B cell (primary cell): ENCODE results near the gene PCTP. TPM values are rescaled to one million over a fixed set of nuclear protein-coding genes. Genes with fewer than 3 reads are reported as not detected.

Source experiments
- ATAC-seq: fragments of 200-7000 bp; cut with Tn5 transposase; one replicate; pipeline ENCODE4 v1.10.0; 2021; ENCODE audit warnings: low read depth, mild to moderate bottlenecking, moderate number of reproducible peaks, moderate library complexity
- CTCF ChIA-PET: fragments of 350-600 bp; sonication (Branson Sonifier 250); formaldehyde crosslinking; loops from one replicate; lab custom pipeline; 2021; ENCODE audit warnings: antibody characterized with exemption, inconsistent platforms; lab: Charles Lee
- POLR2A ChIA-PET: fragments of 350-600 bp; sonication (Branson Sonifier 250); formaldehyde crosslinking; loops from one replicate; lab custom pipeline; 2021; ENCODE audit warnings: antibody characterized with exemption; lab: Charles Lee
- DNase-seq: peaks from one replicate; pipeline ENCODE4 v3.0.0; 2013
- H2AFZ ChIP-seq: 2 replicates; pipeline ENCODE4 v1.6.1; 2012; ENCODE audit warnings: mild to moderate bottlenecking, low read depth, low read length; ENCODE audit not compliant: insufficient read depth, poor library complexity, severe bottlenecking
- H3K27ac ChIP-seq, 2 donors: 1 replicate in 1 of 2; 2 replicates in 1 of 2; pipeline ENCODE4 v1.5.1; 2012 to 2013; ENCODE audit warnings: low read length in 2 of 2, mild to moderate bottlenecking in 2 of 2, moderate library complexity in 1 of 2
- H3K27me3 ChIP-seq, 4 experiments: fragments of 200-600 bp in 1 of 4; sonication (generic) in 1 of 4; replicated peaks in 1 of 4; 1 replicate in 2 of 4; 2 replicates in 2 of 4; pipeline versions ENCODE4 v1.6.1 to v1.7.0; 2013 to 2016; ENCODE audit warnings: low read length in 3 of 4, mild to moderate bottlenecking in 2 of 4, mixed read lengths in 1 of 4, moderate library complexity in 1 of 4; ENCODE audit not compliant: insufficient read depth in 4 of 4, control insufficient read depth in 3 of 4; ENCODE audit errors: control extremely low read depth in 1 of 4
- H3K36me3 ChIP-seq, 2 experiments: replicated peaks in 1 of 2; 1 replicate in 1 of 2; 2 replicates in 1 of 2; pipeline versions ENCODE4 v1.6.1 to v1.7.1; 2013; ENCODE audit warnings: low read length in 1 of 2; ENCODE audit not compliant: insufficient read depth in 2 of 2, control insufficient read depth in 1 of 2; ENCODE audit errors: control extremely low read depth in 1 of 2, extremely low read depth in 1 of 2
- H3K4me1 ChIP-seq, 2 donors: fragments of 200-600 bp in 1 of 2; sonication (generic) in 1 of 2; 1 replicate in 1 of 2; 2 replicates in 1 of 2; pipeline versions ENCODE4 v1.5.1 to v1.6.1; 2013 to 2017; ENCODE audit warnings: low read length in 2 of 2; ENCODE audit not compliant: control insufficient read depth in 2 of 2, insufficient read depth in 2 of 2
- H3K4me2 ChIP-seq: replicated peaks from 2 replicates; pipeline ENCODE3; 2012; ENCODE audit warnings: mild to moderate bottlenecking, low read depth, low read length; ENCODE audit not compliant: poor library complexity, severe bottlenecking
- H3K4me3 ChIP-seq, 5 experiments: fragments of 200-600 bp in 1 of 5; sonication (generic) in 1 of 5; 1 replicate in 3 of 5; 2 replicates in 2 of 5; pipeline versions ENCODE4 v1.5.1 to v1.7.0; 2011 to 2016; ENCODE audit warnings: low read length in 4 of 5, mild to moderate bottlenecking in 4 of 5, low read depth in 2 of 5, control low read depth in 1 of 5, moderate library complexity in 1 of 5; ENCODE audit not compliant: insufficient read depth in 1 of 5; ENCODE audit errors: control extremely low read depth in 1 of 5, extremely low read depth in 1 of 5
- H3K79me2 ChIP-seq: fragments of 200-600 bp; sonication (generic); one replicate; pipeline ENCODE4 v1.6.0; 2016; ENCODE audit warnings: low read length; ENCODE audit not compliant: control insufficient read depth, insufficient read depth
- H3K9ac ChIP-seq: fragments of 200-600 bp; sonication (generic); 2 replicates; pipeline ENCODE4 v1.6.1; 2017; ENCODE audit warnings: mild to moderate bottlenecking, low read length, moderate library complexity
- H3K9me3 ChIP-seq, 3 donors: one replicate each; pipeline versions ENCODE4 v1.6.1 to v1.7.1; 2013; ENCODE audit warnings: low read length in 2 of 3; ENCODE audit not compliant: control insufficient read depth in 2 of 3, insufficient read depth in 1 of 3; ENCODE audit errors: control extremely low read depth in 1 of 3
- H4K20me1 ChIP-seq: 2 replicates; pipeline ENCODE4 v1.6.0; 2012; ENCODE audit warnings: mild to moderate bottlenecking, low read length; ENCODE audit not compliant: insufficient read depth, control insufficient read depth, poor library complexity, severe bottlenecking
- H3K27ac Mint-ChIP-seq: one replicate; pipeline ENCODE4 v1.8.0; 2021; ENCODE audit warnings: mixed read lengths
- H3K27me3 Mint-ChIP-seq: one replicate; pipeline ENCODE4 v1.8.0; 2021; ENCODE audit warnings: mixed read lengths
- H3K4me1 Mint-ChIP-seq: one replicate; pipeline ENCODE4 v1.8.0; 2021; ENCODE audit warnings: mixed read lengths
- H3K4me3 Mint-ChIP-seq: one replicate; pipeline ENCODE4 v1.8.0; 2021; ENCODE audit warnings: mixed read lengths
- H3K9me3 Mint-ChIP-seq: one replicate; pipeline ENCODE4 v1.8.0; 2022; ENCODE audit warnings: mixed read lengths; ENCODE audit not compliant: insufficient read depth
- CTCF ChIP-seq: fragments of 200-600 bp; IDR thresholded peaks from one replicate; pipeline ENCODE4 v1.8.0; 2022; ENCODE audit warnings: antibody characterized with exemption, mild to moderate bottlenecking
- EZH2 ChIP-seq: IDR thresholded peaks from 2 replicates; pipeline ENCODE4 v1.6.1; 2012; ENCODE audit warnings: borderline replicate concordance, low read depth, mild to moderate bottlenecking, moderate library complexity, low read length; ENCODE audit not compliant: insufficient read depth, poor library complexity, severe bottlenecking
- WGBS: methylation state at CpG from one replicate; pipeline ENCODE4 v1.1.5; 2013; ENCODE audit warnings: missing lambda C conversion rate; ENCODE audit not compliant: insufficient coverage; 5-methylcytosine and 5-hydroxymethylcytosine counted together
- intact Hi-C: fragments of 100-400 bp; cut with micrococcal nuclease; formaldehyde crosslinking; loops from one replicate; pipeline ENCODE4 v1.10.0; 2022
- polyA plus RNA-seq: library from polyadenylated mRNA; depleted of rRNA; stranded (reverse); fragments of >200 nt; gene quantifications from 2 replicates; pipeline ENCODE4 v1.2.3, GENCODE V29; 2012
- total RNA-seq, 2 donors: library from RNA; stranded (reverse); fragments of 120-200 nt in 1 of 2; gene quantifications; 1 replicate in 1 of 2; 2 replicates in 1 of 2; pipeline versions ENCODE4 v1.2.3 to v1.2.4, GENCODE V29; 2013 to 2022

The PCTP gene
- total and polyA plus RNA-seq, 2 donors (not counting 1 experiment from before 2014, with no cell fraction given) = 3.2 to 9.0 TPM

- peaks cover 3% of the 10 kb centered on the region for H3K9me3 Mint-ChIP-seq
- ChIA-PET POLR2A (no interaction called here), CTCF (no interaction called here)
- no peaks in the 10 kb centered on the region for H3K4me1 Mint-ChIP-seq
- Histone ChIP-seq H2AFZ (no peak overlapping the region), H3K27me3 (peaks cover 0 to 3% (median 0%) of the 10 kb centered on the region in 4 experiments), H3K79me2 (no peaks in the 10 kb centered on the region), H3K9ac (no peak overlapping the region), H3K9me3 (peaks cover 0 to 3% (median 0%) of the 10 kb centered on the region in 3 donors), H3K4me1 (no peaks in the 10 kb centered on the region), H3K27ac (no peak overlapping the region), H3K36me3 (no peaks in the 10 kb centered on the region), H3K4me3 (no peak overlapping the region), H3K4me2 (no peak overlapping the region), H4K20me1 (no peaks in the 10 kb centered on the region)
- DNase-seq (no peak), ATAC-seq (no peak)
- TF ChIP-seq CTCF (no peak), EZH2 (no peak)
- no peak overlapping the region for H3K4me3 Mint-ChIP-seq
- H3K27ac Mint-ChIP-seq = no peak overlapping the region
- H3K27me3 Mint-ChIP-seq = peaks cover 52% of the 10 kb centered on the region
- no CpG with 5 or more reads among the region's 1 CpG for WGBS
- intact Hi-C loops = no loop called here
Measured at GRCh38 chr17:55704401-55704800, 46.5 kb upstream of the PCTP start.

- Histone ChIP-seq H3K27me3 (no peaks in the 10 kb centered on the region), H3K4me3 (no peak overlapping the region), H3K79me2 (no peaks in the 10 kb centered on the region), H3K9ac (no peak overlapping the region), H3K9me3 (peaks cover 0 to 3% (median 0%) of the 10 kb centered on the region in 3 donors), H3K4me2 (no peak overlapping the region), H4K20me1 (no peaks in the 10 kb centered on the region), H3K36me3 (no peaks in the 10 kb centered on the region), H3K27ac (no peak overlapping the region), H3K4me1 (no peaks in the 10 kb centered on the region), H2AFZ (no peak overlapping the region)
- H3K4me3 Mint-ChIP-seq = no peak overlapping the region
- CTCF ChIA-PET = no interaction called here
- TF ChIP-seq CTCF (no peak), EZH2 (no peak)
- DNase-seq = no peak
- H3K4me1 Mint-ChIP-seq = no peaks in the 10 kb centered on the region
- peaks cover 48% of the 10 kb centered on the region for H3K27me3 Mint-ChIP-seq
- POLR2A ChIA-PET = no interaction called here
- H3K27ac Mint-ChIP-seq = no peak overlapping the region
- peaks cover 3% of the 10 kb centered on the region for H3K9me3 Mint-ChIP-seq
- no peak for ATAC-seq
- intact Hi-C loops = no loop called here
Measured at GRCh38 chr17:55705847-55706246, 45.0 kb upstream of the PCTP start.
